Measurements from ENCODE around the gene CCNK. TPM values are rescaled to one million over a fixed set of nuclear protein-coding genes. Genes with fewer than 3 reads are reported as not detected.

Gene CCNK
- total and polyA plus RNA-seq, 11 donors: 9.1 to 35.3 (median 29.3) TPM

DNA sequence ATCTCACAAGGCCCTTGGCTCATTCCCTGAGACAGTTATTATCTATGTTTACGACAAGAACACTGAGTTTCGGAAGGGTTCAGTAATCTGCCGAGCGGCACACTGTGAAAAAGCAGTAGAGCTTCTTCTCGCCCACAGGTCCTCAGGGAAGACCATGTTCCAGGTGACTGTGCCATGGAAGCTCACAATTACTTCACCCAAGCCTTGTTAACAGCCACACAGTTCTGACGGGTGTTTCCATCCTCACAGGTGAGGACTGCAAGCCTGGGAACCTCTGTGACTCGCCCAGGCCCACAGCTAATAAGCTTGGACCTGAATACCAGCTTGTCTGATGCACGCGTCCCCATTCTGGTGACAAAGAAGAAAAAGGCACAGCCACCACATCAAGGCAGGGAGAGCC is 15.9 kb upstream of the CCNK start:
- no peak overlapping the region for H3K27ac ChIP-seq
- TF ChIP-seq, protein P1, sequence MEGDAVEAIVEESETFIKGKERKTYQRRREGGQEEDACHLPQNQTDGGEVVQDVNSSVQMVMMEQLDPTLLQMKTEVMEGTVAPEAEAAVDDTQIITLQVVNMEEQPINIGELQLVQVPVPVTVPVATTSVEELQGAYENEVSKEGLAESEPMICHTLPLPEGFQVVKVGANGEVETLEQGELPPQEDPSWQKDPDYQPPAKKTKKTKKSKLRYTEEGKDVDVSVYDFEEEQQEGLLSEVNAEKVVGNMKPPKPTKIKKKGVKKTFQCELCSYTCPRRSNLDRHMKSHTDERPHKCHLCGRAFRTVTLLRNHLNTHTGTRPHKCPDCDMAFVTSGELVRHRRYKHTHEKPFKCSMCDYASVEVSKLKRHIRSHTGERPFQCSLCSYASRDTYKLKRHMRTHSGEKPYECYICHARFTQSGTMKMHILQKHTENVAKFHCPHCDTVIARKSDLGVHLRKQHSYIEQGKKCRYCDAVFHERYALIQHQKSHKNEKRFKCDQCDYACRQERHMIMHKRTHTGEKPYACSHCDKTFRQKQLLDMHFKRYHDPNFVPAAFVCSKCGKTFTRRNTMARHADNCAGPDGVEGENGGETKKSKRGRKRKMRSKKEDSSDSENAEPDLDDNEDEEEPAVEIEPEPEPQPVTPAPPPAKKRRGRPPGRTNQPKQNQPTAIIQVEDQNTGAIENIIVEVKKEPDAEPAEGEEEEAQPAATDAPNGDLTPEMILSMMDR (IDR thresholded peaks at IDR 0.05): no peak
- TF ChIP-seq POLR2A (IDR thresholded peaks at IDR 0.05): no peak
- H3K36me3 ChIP-seq: peaks cover 0 to 54% (median 50%) of the 10 kb centered on the region in 9 donors
- intact Hi-C loops (cut with DNase I): no loop called here
- ATAC-seq (no peak), DNase-seq (no peak)
- H3K27me3 ChIP-seq: no peaks in the 10 kb centered on the region
- H3K4me3 ChIP-seq: no peak overlapping the region
- H3K9me3 ChIP-seq: no peaks in the 10 kb centered on the region
- peaks cover 0 to 36% (median 18%) of the 10 kb centered on the region in 12 donors for H3K4me1 ChIP-seq
- WGBS, 4 donors: 93 to 96% (median 94%) methylated on average over 9 of the region's 9 CpGs

DNA sequence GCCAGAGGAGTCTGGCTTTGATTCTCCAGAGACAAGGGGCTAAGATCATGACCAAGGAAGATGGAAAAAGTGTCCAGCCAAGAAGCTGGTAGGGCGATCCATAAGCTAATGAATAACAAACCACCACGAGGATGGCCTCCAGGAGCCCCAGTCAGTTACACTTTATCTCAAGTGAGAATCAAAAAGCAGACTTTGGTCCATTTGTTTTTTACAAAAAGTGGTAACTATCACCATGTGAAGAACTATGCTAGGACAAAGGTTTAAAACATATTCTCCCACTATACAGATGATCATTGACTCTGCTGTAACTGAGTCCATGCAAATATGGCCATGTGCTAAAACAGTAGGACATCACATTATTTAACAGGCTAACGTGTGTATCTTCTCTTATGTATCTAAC is 14.5 kb upstream of the CCNK start:
- H3K4me3 ChIP-seq: no peak overlapping the region
- intact Hi-C loops (cut with DNase I): no loop called here
- WGBS, 4 donors: 76 to 90% (median 84%) methylated on average over 3 of the region's 3 CpGs
- ATAC-seq (no peak), DNase-seq (no peak)
- H3K27me3 ChIP-seq: no peaks in the 10 kb centered on the region
- peaks cover 0 to 40% (median 38%) of the 10 kb centered on the region in 9 donors for H3K36me3 ChIP-seq
- H3K4me1 ChIP-seq: peaks cover 0 to 37% (median 18%) of the 10 kb centered on the region in 12 donors
- H3K27ac ChIP-seq: no peak overlapping the region
- H3K9me3 ChIP-seq: no peaks in the 10 kb centered on the region
- TF ChIP-seq, protein P1 (IDR thresholded peaks at IDR 0.05): no peak
- TF ChIP-seq POLR2A (IDR thresholded peaks at IDR 0.05): no peak

DNA sequence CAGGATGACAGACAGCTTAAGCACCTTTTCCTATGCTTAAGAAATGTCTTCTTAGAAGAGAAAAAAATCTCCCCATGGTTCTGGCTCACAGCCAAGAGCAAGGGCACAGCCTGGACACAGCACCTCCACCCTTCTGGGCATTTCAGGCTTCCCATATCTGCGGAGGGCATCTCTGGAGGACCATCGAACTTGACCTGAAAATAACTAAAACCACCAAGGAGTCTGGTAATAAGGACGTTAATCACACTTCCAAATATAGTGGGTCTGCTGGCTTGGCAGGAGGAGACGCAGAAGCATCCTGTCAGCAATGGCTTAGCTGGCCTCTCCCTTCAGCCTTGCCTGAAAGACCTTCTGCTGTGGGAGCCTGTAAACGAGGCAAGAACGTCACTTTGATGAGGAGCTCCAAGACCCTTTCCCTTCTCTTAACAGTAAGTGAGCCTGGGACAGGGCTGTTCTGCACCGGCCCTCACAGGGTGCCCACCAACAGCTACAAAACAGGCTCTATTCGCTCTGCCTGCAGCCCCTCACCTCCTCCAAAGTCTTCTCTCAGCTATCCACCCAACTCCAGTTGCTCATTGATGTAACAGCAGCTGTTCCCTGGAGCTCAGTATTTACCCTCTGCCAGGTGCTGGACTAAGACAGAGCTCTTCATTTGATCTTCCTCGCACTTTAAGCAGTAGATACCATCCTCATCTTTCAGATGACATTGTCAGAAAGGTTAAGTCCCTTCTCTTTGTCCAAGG is 13.7 kb upstream of the CCNK start:
- intact Hi-C loops (cut with DNase I): no loop called here
- Histone ChIP-seq H3K4me3 (no peak overlapping the region), H3K27ac (peak overlapping the region in 1 of 12 donors; percentile 4), H3K4me1 (peaks cover 0 to 45% (median 18%) of the 10 kb centered on the region in 12 donors), H3K36me3 (peaks cover 0 to 32% (median 31%) of the 10 kb centered on the region in 9 donors), H3K27me3 (no peaks in the 10 kb centered on the region), H3K9me3 (no peaks in the 10 kb centered on the region)
- ATAC-seq: peak in 3 of 4 donors; percentile 55 to 73 (median 72)
- WGBS, 4 donors: 35 to 44% (median 41%) methylated on average over 9 of the region's 9 CpGs
- no peak for DNase-seq
- TF ChIP-seq, protein P1 (IDR thresholded peaks at IDR 0.05): no peak
- TF ChIP-seq POLR2A (IDR thresholded peaks at IDR 0.05): no peak

- intact Hi-C loops (cut with DNase I): no loop called here
- peak overlapping the region in 1 of 12 donors; percentile 4 for H3K27ac ChIP-seq
These were observed 13.1 kb upstream of the CCNK start for GRCh38 chr14:99468081-99468480.

More at GRCh38 chr14:99468081-99468480, 13.1 kb upstream of the CCNK start:
- ATAC-seq (peak in 1 of 4 donors; percentile 28), DNase-seq (no peak)
- TF ChIP-seq, protein P1 (IDR thresholded peaks at IDR 0.05): no peak
- TF ChIP-seq POLR2A (IDR thresholded peaks at IDR 0.05): no peak
- 62 to 73% (median 69%) methylated on average over 4 of the region's 4 CpGs for WGBS, 4 donors
- no peaks in the 10 kb centered on the region for H3K9me3 ChIP-seq
- peaks cover 0 to 48% (median 21%) of the 10 kb centered on the region in 12 donors for H3K4me1 ChIP-seq
- no peaks in the 10 kb centered on the region for H3K27me3 ChIP-seq
- H3K4me3 ChIP-seq: no peak overlapping the region
- peaks cover 0 to 26% (median 25%) of the 10 kb centered on the region in 9 donors for H3K36me3 ChIP-seq
